ENCODE results near the gene CRB1.
A peak's percentile ranks its signal among the peaks of the same experiment; 100 is the strongest.

CRB1 gene

GRCh38 chr1:197351821-197352440 is 83.9 kb downstream of the CRB1 start:
- DNase-seq: no peak

GRCh38 chr1:197355248-197355995 is 87.4 kb downstream of the CRB1 start:
- DNase-seq: no peak

GRCh38 chr1:197356723-197357533 is 88.9 kb downstream of the CRB1 start:
- DNase-seq: peak; percentile 74

GRCh38 chr1:197358959-197359358 is 90.9 kb downstream of the CRB1 start:
- no peak for DNase-seq

GRCh38 chr1:197360068-197360467 is 92.0 kb downstream of the CRB1 start:
- no peak for DNase-seq

GRCh38 chr1:197362871-197363270 is 94.8 kb downstream of the CRB1 start:
- DNase-seq: no peak

GRCh38 chr1:197363855-197364254 is 95.8 kb downstream of the CRB1 start:
- no peak for DNase-seq

- no peak for DNase-seq
These were observed 98.9 kb downstream of the CRB1 start for GRCh38 chr1:197366996-197367395.

- DNase-seq: no peak
These were observed 99.6 kb downstream of the CRB1 start for GRCh38 chr1:197367627-197368026.

GRCh38 chr1:197374428-197374827 is 106.4 kb downstream of the CRB1 start:
- no peak for DNase-seq

- no peak for DNase-seq
These were observed 116.4 kb downstream of the CRB1 start for GRCh38 chr1:197384471-197384870.

- no peak for DNase-seq
These were observed 120.7 kb downstream of the CRB1 start for GRCh38 chr1:197388801-197389200.

GRCh38 chr1:197390856-197391255 is 122.8 kb downstream of the CRB1 start:
- DNase-seq: peak; percentile 33

GRCh38 chr1:197391303-197392226 is 123.5 kb downstream of the CRB1 start:
- DNase-seq: no peak

- no peak for DNase-seq
These were observed 124.5 kb downstream of the CRB1 start for GRCh38 chr1:197392541-197392940.

- no peak for DNase-seq
These were observed 125.1 kb downstream of the CRB1 start for GRCh38 chr1:197393105-197393504.

GRCh38 chr1:197393772-197394171 is 125.7 kb downstream of the CRB1 start:
- no peak for DNase-seq

- no peak for DNase-seq
These were observed 127.0 kb downstream of the CRB1 start for GRCh38 chr1:197394831-197395608.

- no peak for DNase-seq
These were observed 129.8 kb downstream of the CRB1 start for GRCh38 chr1:197397895-197398294.

GRCh38 chr1:197399755-197400521 is 131.9 kb downstream of the CRB1 start:
- DNase-seq: no peak

- no peak for DNase-seq
These were observed 132.5 kb downstream of the CRB1 start for GRCh38 chr1:197400522-197400902.
